Mesendoderm (in vitro differentiated cells): ENCODE data around the gene SLC25A44.

Experiments used
- DNase-seq: peaks from one replicate; pipeline ENCODE4 v3.0.0; 2013
- H2AK5ac ChIP-seq: 2 replicates; pipeline ENCODE4 v1.6.1; 2013; ENCODE audit warnings: low read length, inconsistent platforms
- H2BK120ac ChIP-seq: 2 replicates; pipeline ENCODE4 v1.6.1; 2013; ENCODE audit warnings: low read depth, mild to moderate bottlenecking, low read length, moderate library complexity, mixed read lengths
- H2BK15ac ChIP-seq: replicated peaks from 2 replicates; pipeline ENCODE4 v1.6.1; 2013; ENCODE audit warnings: low read depth, mild to moderate bottlenecking, moderate library complexity
- H2BK5ac ChIP-seq: 2 replicates; pipeline ENCODE4 v1.6.1; 2013; ENCODE audit warnings: low read length, inconsistent platforms
- H3K18ac ChIP-seq: 2 replicates; pipeline ENCODE4 v1.6.1; 2013; ENCODE audit warnings: mild to moderate bottlenecking, low read length, mixed read lengths
- H3K23ac ChIP-seq: one replicate; pipeline ENCODE4 v1.6.1; 2013; ENCODE audit warnings: low read length
- H3K27ac ChIP-seq: 2 replicates; pipeline ENCODE4 v1.5.1; 2013; ENCODE audit warnings: low read depth, mild to moderate bottlenecking, inconsistent platforms, low read length, moderate library complexity
- H3K27me3 ChIP-seq: 2 replicates; pipeline ENCODE4 v1.6.1; 2013; ENCODE audit warnings: low read length, control low read depth, mild to moderate bottlenecking, inconsistent platforms; ENCODE audit not compliant: insufficient read depth, poor library complexity
- H3K36me3 ChIP-seq: 2 replicates; pipeline ENCODE4 v1.6.1; 2013; ENCODE audit warnings: low read length, inconsistent platforms; ENCODE audit not compliant: control insufficient read depth, insufficient read depth
- H3K4ac ChIP-seq: one replicate; pipeline ENCODE4 v1.6.1; 2013; ENCODE audit warnings: low read depth, mild to moderate bottlenecking, low read length, moderate library complexity
- H3K4me1 ChIP-seq: 2 replicates; pipeline ENCODE4 v1.6.1; 2013; ENCODE audit warnings: low read depth, low read length, inconsistent platforms; ENCODE audit not compliant: control insufficient read depth
- H3K4me2 ChIP-seq: 2 replicates; pipeline ENCODE4 v1.6.1; 2013; ENCODE audit warnings: low read length
- H3K4me3 ChIP-seq: 2 replicates; pipeline ENCODE4 v1.5.1; 2013; ENCODE audit warnings: mild to moderate bottlenecking, low read length
- H3K56ac ChIP-seq: one replicate; pipeline ENCODE4 v1.6.1; 2013; ENCODE audit warnings: low read length
- H3K79me1 ChIP-seq: 2 replicates; pipeline ENCODE4 v1.6.1; 2013; ENCODE audit warnings: low read length, inconsistent platforms
- H3K79me2 ChIP-seq: 2 replicates; pipeline ENCODE4 v1.6.1; 2013; ENCODE audit warnings: mild to moderate bottlenecking, low read length; ENCODE audit not compliant: control insufficient read depth, insufficient read depth
- H3K9ac ChIP-seq: 2 replicates; pipeline ENCODE4 v1.6.1; 2013; ENCODE audit warnings: low read length, inconsistent platforms
- H4K5ac ChIP-seq: one replicate; pipeline ENCODE4 v1.6.1; 2013; ENCODE audit warnings: low read length
- H4K8ac ChIP-seq: one replicate; pipeline ENCODE4 v1.6.1; 2013; ENCODE audit warnings: low read depth, mild to moderate bottlenecking, control low read depth, low read length, moderate library complexity
- WGBS: extraction: QIAGEN DNeasy Blood & Tissue Kit; methylation state at CpG from one replicate; pipeline ENCODE4 v1.1.7; 2013; ENCODE audit warnings: low lambda C conversion rate, missing lambda C conversion rate; ENCODE audit not compliant: insufficient coverage; ENCODE audit errors: extremely low coverage; 5-methylcytosine and 5-hydroxymethylcytosine counted together

Gene SLC25A44

GRCh38 chr1:156191292-156191964 is 2.5 kb upstream of the SLC25A44 start:
- Histone ChIP-seq H3K4me3 (no peak overlapping the region), H4K8ac (no peak overlapping the region), H4K5ac (no peak overlapping the region), H3K9ac (no peak overlapping the region), H3K36me3 (peaks cover 6% of the 10 kb centered on the region), H3K4ac (no peak overlapping the region), H3K27me3 (no peaks in the 10 kb centered on the region), H3K56ac (no peak overlapping the region), H3K4me2 (no peak overlapping the region), H2AK5ac (no peak overlapping the region), H2BK120ac (no peak overlapping the region), H3K18ac (no peak overlapping the region), H3K4me1 (peaks cover 3% of the 10 kb centered on the region), H3K27ac (no peak overlapping the region), H2BK15ac (no peak overlapping the region), H2BK5ac (no peak overlapping the region), H3K79me2 (peaks cover 22% of the 10 kb centered on the region), H3K79me1 (peaks cover 21% of the 10 kb centered on the region), H3K23ac (no peak overlapping the region)
- DNase-seq = no peak
- no CpG with 5 or more reads among the region's 4 CpGs for WGBS

DNA sequence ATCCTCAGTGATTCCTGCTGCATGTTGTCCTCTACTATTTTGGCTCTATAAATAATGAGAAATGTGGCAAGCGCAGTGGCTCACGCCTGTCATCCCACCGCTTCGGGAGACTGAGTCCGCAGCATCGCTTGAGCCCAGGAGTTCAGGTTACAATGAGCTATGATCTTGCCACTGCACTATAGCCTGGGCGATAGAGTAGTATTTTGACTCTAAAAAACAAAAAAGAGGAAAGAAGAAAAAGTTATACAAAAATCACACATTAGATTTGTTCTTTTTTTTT is 756 bp upstream of the SLC25A44 start:
- no peak overlapping the region for H3K23ac ChIP-seq
- no CpG with 5 or more reads among the region's 7 CpGs for WGBS
- no peak overlapping the region for H2BK15ac ChIP-seq
- H4K5ac ChIP-seq = peak overlapping the region; percentile 35
- peak overlapping the region; percentile 99 for H3K4ac ChIP-seq
- H3K56ac ChIP-seq = peak overlapping the region; percentile 73
- no peak overlapping the region for H3K27ac ChIP-seq
- peak overlapping the region; percentile 4 for H2BK120ac ChIP-seq
- H3K4me3 ChIP-seq = no peak overlapping the region
- peak overlapping the region; percentile 88 for H3K18ac ChIP-seq
- H3K79me2 ChIP-seq = peaks cover 33% of the 10 kb centered on the region
- H3K79me1 ChIP-seq = peaks cover 30% of the 10 kb centered on the region
- H2BK5ac ChIP-seq = no peak overlapping the region
- H3K36me3 ChIP-seq = peaks cover 6% of the 10 kb centered on the region
- H3K4me1 ChIP-seq = peaks cover 3% of the 10 kb centered on the region
- H3K9ac ChIP-seq = no peak overlapping the region
- no peak for DNase-seq
- H3K27me3 ChIP-seq = no peaks in the 10 kb centered on the region
- H2AK5ac ChIP-seq = peak overlapping the region; percentile 24
- H3K4me2 ChIP-seq = no peak overlapping the region
- no peak overlapping the region for H4K8ac ChIP-seq

DNA sequence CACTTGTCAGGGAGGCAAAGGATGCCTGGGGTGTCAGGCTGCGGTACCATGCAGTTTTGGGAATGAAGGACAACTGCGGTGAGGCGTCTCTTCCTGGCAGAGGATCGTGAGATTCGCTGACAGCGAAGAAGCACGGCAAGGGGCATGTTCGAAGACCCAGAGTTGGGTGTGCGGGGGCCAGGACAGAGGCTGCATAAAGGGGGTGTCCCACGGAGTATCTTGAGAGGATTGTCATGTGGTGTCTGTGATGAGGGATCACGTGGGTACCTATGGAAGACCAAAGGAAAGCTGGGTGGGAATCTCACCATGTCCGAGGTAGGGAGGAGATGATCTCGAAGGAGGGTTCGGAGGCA is 372 bp downstream of the SLC25A44 start:
- Histone ChIP-seq H4K8ac (no peak overlapping the region), H3K18ac (no peak overlapping the region), H3K4ac (no peak overlapping the region), H3K27me3 (no peaks in the 10 kb centered on the region), H2BK120ac (no peak overlapping the region), H3K36me3 (peaks cover 6% of the 10 kb centered on the region), H3K4me2 (peak overlapping the region; percentile 99), H3K79me2 (peaks cover 37% of the 10 kb centered on the region), H3K27ac (no peak overlapping the region), H3K4me3 (peak overlapping the region; percentile 100), H3K4me1 (peaks cover 3% of the 10 kb centered on the region), H3K56ac (peak overlapping the region; percentile 97), H2BK5ac (peak overlapping the region; percentile 30), H4K5ac (no peak overlapping the region), H3K23ac (peak overlapping the region; percentile 97), H2AK5ac (peak overlapping the region; percentile 96), H3K79me1 (peaks cover 36% of the 10 kb centered on the region), H3K9ac (peak overlapping the region; percentile 97), H2BK15ac (no peak overlapping the region)
- DNase-seq = no peak
- no CpG with 5 or more reads among the region's 14 CpGs for WGBS

- H4K5ac ChIP-seq = no peak overlapping the region
- H3K79me1 ChIP-seq = peaks cover 43% of the 10 kb centered on the region
- no peak overlapping the region for H3K27ac ChIP-seq
- H2BK15ac ChIP-seq = no peak overlapping the region
- H3K36me3 ChIP-seq = peaks cover 10% of the 10 kb centered on the region
- no peak overlapping the region for H3K4me2 ChIP-seq
- no peaks in the 10 kb centered on the region for H3K27me3 ChIP-seq
- H3K18ac ChIP-seq = no peak overlapping the region
- WGBS = no CpG with 5 or more reads among the region's 4 CpGs
- no peak overlapping the region for H3K56ac ChIP-seq
- no peak for DNase-seq
- no peak overlapping the region for H3K4ac ChIP-seq
- peaks cover 37% of the 10 kb centered on the region for H3K79me2 ChIP-seq
- no peak overlapping the region for H4K8ac ChIP-seq
- H3K4me3 ChIP-seq = no peak overlapping the region
- H3K4me1 ChIP-seq = peaks cover 3% of the 10 kb centered on the region
- no peak overlapping the region for H2AK5ac ChIP-seq
- no peak overlapping the region for H3K9ac ChIP-seq
- no peak overlapping the region for H2BK120ac ChIP-seq
- no peak overlapping the region for H3K23ac ChIP-seq
- H2BK5ac ChIP-seq = no peak overlapping the region
Measured at GRCh38 chr1:156195853-156196252, 1.9 kb downstream of the SLC25A44 start.

DNA sequence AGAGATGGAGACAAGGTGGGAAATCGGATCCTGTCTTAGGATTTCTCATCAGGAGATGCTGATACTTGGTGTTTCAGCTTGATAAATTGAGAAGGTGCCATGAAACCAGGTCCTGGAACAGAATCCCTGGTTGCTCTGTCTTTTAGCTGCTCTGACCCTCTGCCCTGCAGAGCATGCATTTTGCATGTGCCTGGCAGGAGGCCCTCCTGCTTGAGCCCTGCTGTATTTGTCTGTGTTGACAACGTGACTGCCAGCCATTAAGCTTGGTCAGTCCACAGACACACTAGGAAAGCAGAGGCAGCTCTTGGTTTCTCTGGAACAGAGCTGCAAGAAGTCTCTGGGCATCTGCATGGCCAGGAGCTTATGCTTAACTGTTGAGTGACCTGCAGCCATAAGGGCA is 2.5 kb downstream of the SLC25A44 start:
- no peak overlapping the region for H3K9ac ChIP-seq
- no peak overlapping the region for H2BK120ac ChIP-seq
- no peak overlapping the region for H3K4ac ChIP-seq
- H3K27me3 ChIP-seq = no peaks in the 10 kb centered on the region
- no CpG with 5 or more reads among the region's 2 CpGs for WGBS
- H2BK5ac ChIP-seq = no peak overlapping the region
- peaks cover 43% of the 10 kb centered on the region for H3K79me1 ChIP-seq
- peak overlapping the region; percentile 56 for H3K56ac ChIP-seq
- no peak for DNase-seq
- H3K23ac ChIP-seq = no peak overlapping the region
- no peak overlapping the region for H4K5ac ChIP-seq
- no peak overlapping the region for H2BK15ac ChIP-seq
- H3K4me3 ChIP-seq = no peak overlapping the region
- no peak overlapping the region for H3K4me2 ChIP-seq
- H3K18ac ChIP-seq = no peak overlapping the region
- peaks cover 37% of the 10 kb centered on the region for H3K79me2 ChIP-seq
- H3K36me3 ChIP-seq = peaks cover 10% of the 10 kb centered on the region
- no peak overlapping the region for H4K8ac ChIP-seq
- H3K4me1 ChIP-seq = peaks cover 3% of the 10 kb centered on the region
- H2AK5ac ChIP-seq = no peak overlapping the region
- no peak overlapping the region for H3K27ac ChIP-seq

DNA sequence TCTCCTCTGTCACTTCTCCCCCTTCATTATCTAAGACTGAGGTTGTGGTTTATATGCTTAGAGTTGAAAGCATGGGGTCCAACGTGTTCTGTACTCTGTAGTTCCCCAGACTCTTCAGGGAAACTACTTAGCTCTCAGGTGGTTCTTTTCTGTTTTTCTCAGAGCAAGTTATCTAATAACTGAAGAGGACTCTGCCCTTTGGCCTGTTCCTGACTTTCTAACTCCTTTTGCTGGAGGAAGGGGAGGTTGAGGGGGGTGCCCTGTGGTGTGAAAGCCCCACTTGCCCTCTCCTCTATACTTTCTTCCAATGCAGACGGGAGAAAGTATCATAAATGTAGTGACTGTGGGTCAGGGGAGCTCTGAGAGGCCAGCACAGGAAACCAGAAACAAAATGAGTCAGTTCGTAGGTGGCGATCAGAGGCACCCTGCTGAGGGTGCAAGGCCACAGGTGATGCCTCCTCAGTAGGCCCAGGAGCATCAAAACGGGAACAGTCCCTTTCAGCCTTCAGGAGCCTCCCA is 5.0 kb downstream of the SLC25A44 start:
- no peaks in the 10 kb centered on the region for H3K27me3 ChIP-seq
- no peak overlapping the region for H3K4ac ChIP-seq
- no peak overlapping the region for H4K5ac ChIP-seq
- peaks cover 53% of the 10 kb centered on the region for H3K79me1 ChIP-seq
- H4K8ac ChIP-seq = no peak overlapping the region
- H3K4me1 ChIP-seq = peaks cover 3% of the 10 kb centered on the region
- no CpG with 5 or more reads among the region's 5 CpGs for WGBS
- no peak overlapping the region for H2BK120ac ChIP-seq
- no peak overlapping the region for H3K4me2 ChIP-seq
- no peak overlapping the region for H3K27ac ChIP-seq
- no peak overlapping the region for H3K4me3 ChIP-seq
- H3K9ac ChIP-seq = no peak overlapping the region
- H2AK5ac ChIP-seq = no peak overlapping the region
- no peak overlapping the region for H3K18ac ChIP-seq
- peaks cover 41% of the 10 kb centered on the region for H3K79me2 ChIP-seq
- H3K36me3 ChIP-seq = peaks cover 15% of the 10 kb centered on the region
- DNase-seq = no peak
- peak overlapping the region; percentile 7 for H3K56ac ChIP-seq
- no peak overlapping the region for H2BK15ac ChIP-seq
- H3K23ac ChIP-seq = no peak overlapping the region
- H2BK5ac ChIP-seq = no peak overlapping the region
